Chondrocyte (in vitro differentiated cells): Measurements from ENCODE around the gene NAV3. TPM values are rescaled to one million over a fixed set of nuclear protein-coding genes. Genes with fewer than 3 reads are reported as not detected.

Experiments used
- DNase-seq: peaks from one replicate; pipeline ENCODE4 v3.0.0; 2021; ENCODE audit warnings: mixed read lengths, low spot score
- H3K27ac Mint-ChIP-seq: one replicate; pipeline ENCODE4 v1.8.0; 2021; ENCODE audit warnings: mild to moderate bottlenecking, moderate library complexity, mixed read lengths; ENCODE audit not compliant: unreplicated experiment
- H3K27me3 Mint-ChIP-seq: 2 replicates; pipeline ENCODE4 v1.8.0; 2021; ENCODE audit warnings: low read depth, mixed read lengths
- H3K36me3 Mint-ChIP-seq: 2 replicates; pipeline ENCODE4 v1.8.0; 2021; ENCODE audit warnings: low read depth, mixed read lengths
- H3K4me1 Mint-ChIP-seq: 2 replicates; pipeline ENCODE4 v1.8.0; 2021; ENCODE audit warnings: low read depth, mild to moderate bottlenecking, mixed read lengths
- H3K4me3 Mint-ChIP-seq: one replicate; pipeline ENCODE4 v1.8.0; 2021; ENCODE audit warnings: mild to moderate bottlenecking, moderate library complexity, mixed read lengths; ENCODE audit not compliant: unreplicated experiment
- H3K9me3 Mint-ChIP-seq: 2 replicates; pipeline ENCODE4 v1.8.0; 2021; ENCODE audit warnings: low read depth, mixed read lengths
- CTCF ChIP-seq: fragments of 200-600 bp; sonication (generic); IDR thresholded peaks from 2 replicates; pipeline ENCODE4 v1.5.0; 2021; ENCODE audit warnings: antibody characterized with exemption, mild to moderate bottlenecking, moderate library complexity
- total RNA-seq: library from RNA; stranded (reverse); gene quantifications from 3 replicates; pipeline ENCODE4 v1.2.1, GENCODE V29; 2021

The NAV3 gene
- total RNA-seq, 1 donor from 2014 or later, result 29.9 TPM

GRCh38 chr12:78181544-78182162 lies 351.0 kb downstream of the NAV3 start:
- Mint-ChIP-seq H3K36me3 (peaks cover 18% of the 10 kb centered on the region), H3K27me3 (no peaks in the 10 kb centered on the region), H3K27ac (no peak overlapping the region), H3K9me3 (no peaks in the 10 kb centered on the region), H3K4me1 (no peaks in the 10 kb centered on the region), H3K4me3 (no peak overlapping the region)
- no peak for DNase-seq
- peak; percentile 82 for TF ChIP-seq CTCF

GRCh38 chr12:78183824-78184223 lies 353.1 kb downstream of the NAV3 start:
- no peaks in the 10 kb centered on the region for H3K9me3 Mint-ChIP-seq
- peaks cover 5% of the 10 kb centered on the region for H3K4me1 Mint-ChIP-seq
- no peak overlapping the region for H3K27ac Mint-ChIP-seq
- H3K4me3 Mint-ChIP-seq, result no peak overlapping the region
- no peak for TF ChIP-seq CTCF
- no peak for DNase-seq
- H3K36me3 Mint-ChIP-seq, result peaks cover 13% of the 10 kb centered on the region
- H3K27me3 Mint-ChIP-seq, result no peaks in the 10 kb centered on the region

GRCh38 chr12:78185109-78185508 lies 354.4 kb downstream of the NAV3 start:
- Mint-ChIP-seq H3K4me1 (peaks cover 7% of the 10 kb centered on the region), H3K27ac (no peak overlapping the region), H3K27me3 (no peaks in the 10 kb centered on the region), H3K4me3 (no peak overlapping the region), H3K36me3 (peaks cover 16% of the 10 kb centered on the region), H3K9me3 (no peaks in the 10 kb centered on the region)
- no peak for TF ChIP-seq CTCF
- DNase-seq, result no peak

- H3K4me3 Mint-ChIP-seq, result no peak overlapping the region
- DNase-seq, result no peak
- H3K27me3 Mint-ChIP-seq, result no peaks in the 10 kb centered on the region
- H3K4me1 Mint-ChIP-seq, result peaks cover 7% of the 10 kb centered on the region
- no peak for TF ChIP-seq CTCF
- no peak overlapping the region for H3K27ac Mint-ChIP-seq
- H3K36me3 Mint-ChIP-seq, result peaks cover 16% of the 10 kb centered on the region
- H3K9me3 Mint-ChIP-seq, result no peaks in the 10 kb centered on the region
These were observed 355.0 kb downstream of the NAV3 start for GRCh38 chr12:78185651-78186050.

GRCh38 chr12:78186670-78187069 lies 356.0 kb downstream of the NAV3 start:
- no peak for TF ChIP-seq CTCF
- Mint-ChIP-seq H3K4me3 (no peak overlapping the region), H3K9me3 (no peaks in the 10 kb centered on the region), H3K27me3 (no peaks in the 10 kb centered on the region), H3K36me3 (peaks cover 16% of the 10 kb centered on the region), H3K4me1 (peaks cover 7% of the 10 kb centered on the region), H3K27ac (no peak overlapping the region)
- no peak for DNase-seq
